ENCODE measurements around the gene HTT.

DNA sequence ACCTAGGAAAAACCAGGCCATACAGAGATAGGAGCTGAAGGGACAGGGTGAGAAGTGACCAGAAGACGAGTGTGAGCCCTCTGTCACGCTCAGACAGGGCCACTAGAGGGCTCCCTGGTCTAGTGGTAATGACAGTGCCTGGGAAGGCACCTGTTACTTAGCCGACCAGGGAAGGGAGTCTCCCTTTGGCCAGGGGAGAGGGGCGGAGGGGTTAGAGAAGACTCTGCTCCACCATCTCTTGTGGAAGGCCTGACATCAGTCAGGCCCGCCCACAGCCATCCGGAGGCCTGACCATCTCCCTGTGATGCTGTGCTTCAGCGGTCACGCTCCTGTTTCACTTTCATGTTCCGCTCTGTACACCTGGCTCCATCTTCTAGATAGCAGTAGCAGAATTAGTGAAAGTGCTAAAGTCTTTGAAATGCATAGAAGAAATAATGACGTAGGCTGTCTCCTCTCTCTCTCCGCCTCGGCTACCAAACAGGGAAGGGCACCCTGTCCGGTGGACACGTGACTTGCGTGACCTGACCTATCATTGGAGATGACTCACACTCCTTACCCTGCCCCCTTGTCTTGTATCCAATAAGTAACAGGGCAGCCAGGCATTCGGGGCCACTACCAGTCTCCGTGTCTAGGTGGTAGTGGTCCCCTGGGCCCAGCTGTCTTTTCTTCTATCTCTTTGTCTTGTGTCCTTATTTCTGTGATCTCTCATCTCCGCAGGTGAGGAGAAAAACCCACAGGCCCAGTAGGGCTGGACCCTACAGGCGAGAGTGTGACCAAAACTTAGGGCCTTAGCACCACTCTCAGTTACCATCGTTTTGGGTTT, 26.8 kb upstream of the HTT start:
- TF ChIP-seq, protein P1, sequence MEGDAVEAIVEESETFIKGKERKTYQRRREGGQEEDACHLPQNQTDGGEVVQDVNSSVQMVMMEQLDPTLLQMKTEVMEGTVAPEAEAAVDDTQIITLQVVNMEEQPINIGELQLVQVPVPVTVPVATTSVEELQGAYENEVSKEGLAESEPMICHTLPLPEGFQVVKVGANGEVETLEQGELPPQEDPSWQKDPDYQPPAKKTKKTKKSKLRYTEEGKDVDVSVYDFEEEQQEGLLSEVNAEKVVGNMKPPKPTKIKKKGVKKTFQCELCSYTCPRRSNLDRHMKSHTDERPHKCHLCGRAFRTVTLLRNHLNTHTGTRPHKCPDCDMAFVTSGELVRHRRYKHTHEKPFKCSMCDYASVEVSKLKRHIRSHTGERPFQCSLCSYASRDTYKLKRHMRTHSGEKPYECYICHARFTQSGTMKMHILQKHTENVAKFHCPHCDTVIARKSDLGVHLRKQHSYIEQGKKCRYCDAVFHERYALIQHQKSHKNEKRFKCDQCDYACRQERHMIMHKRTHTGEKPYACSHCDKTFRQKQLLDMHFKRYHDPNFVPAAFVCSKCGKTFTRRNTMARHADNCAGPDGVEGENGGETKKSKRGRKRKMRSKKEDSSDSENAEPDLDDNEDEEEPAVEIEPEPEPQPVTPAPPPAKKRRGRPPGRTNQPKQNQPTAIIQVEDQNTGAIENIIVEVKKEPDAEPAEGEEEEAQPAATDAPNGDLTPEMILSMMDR (IDR thresholded peaks at IDR 0.05), result peak; percentile 23 to 53 (median 39)
- TF ChIP-seq POLR2A (IDR thresholded peaks at IDR 0.05) (no peak), EP300 (IDR thresholded peaks at IDR 0.05) (no peak)
